22Rv1 (cell line): Measurements from ENCODE around the gene CNTN2.

Experiments
- H3K27ac ChIP-seq: fragments of 450-650 bp; 2 replicates; pipeline ENCODE4 v1.5.1; 2017
- ZFX ChIP-seq: fragments of 450-650 bp; IDR thresholded peaks from 2 replicates; pipeline ENCODE4 v1.6.1; 2017; ENCODE audit warnings: antibody characterized with exemption, borderline replicate concordance
- TF ChIP-seq, protein P1 (sequence below): fragments of 450-650 bp; IDR thresholded peaks from 2 replicates; pipeline ENCODE4 v1.5.1; 2017; ENCODE audit warnings: mild to moderate bottlenecking

Gene CNTN2

DNA sequence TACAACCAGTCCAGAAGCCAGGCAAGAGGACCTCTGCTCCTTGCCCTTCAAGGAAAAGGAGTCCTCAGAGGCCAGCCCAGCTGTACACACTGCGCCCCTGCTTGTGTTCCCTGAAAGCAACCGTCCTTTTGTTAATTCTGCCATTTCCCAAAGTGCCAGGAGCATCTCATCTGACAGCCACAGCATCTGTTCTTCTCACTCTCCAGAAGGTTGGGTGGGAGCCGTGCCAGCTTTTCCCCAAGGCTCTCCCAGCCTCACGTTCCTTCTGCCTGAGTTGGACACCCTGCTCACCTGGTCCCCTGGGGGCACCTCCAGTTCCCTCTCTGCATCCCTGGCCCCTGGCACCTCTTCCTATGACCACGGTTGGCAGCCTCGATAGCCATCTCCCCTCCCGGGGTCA, 10.5 kb upstream of the CNTN2 start:
- H3K27ac ChIP-seq: no peak overlapping the region
- TF ChIP-seq ZFX: no peak
- TF ChIP-seq, protein P1, sequence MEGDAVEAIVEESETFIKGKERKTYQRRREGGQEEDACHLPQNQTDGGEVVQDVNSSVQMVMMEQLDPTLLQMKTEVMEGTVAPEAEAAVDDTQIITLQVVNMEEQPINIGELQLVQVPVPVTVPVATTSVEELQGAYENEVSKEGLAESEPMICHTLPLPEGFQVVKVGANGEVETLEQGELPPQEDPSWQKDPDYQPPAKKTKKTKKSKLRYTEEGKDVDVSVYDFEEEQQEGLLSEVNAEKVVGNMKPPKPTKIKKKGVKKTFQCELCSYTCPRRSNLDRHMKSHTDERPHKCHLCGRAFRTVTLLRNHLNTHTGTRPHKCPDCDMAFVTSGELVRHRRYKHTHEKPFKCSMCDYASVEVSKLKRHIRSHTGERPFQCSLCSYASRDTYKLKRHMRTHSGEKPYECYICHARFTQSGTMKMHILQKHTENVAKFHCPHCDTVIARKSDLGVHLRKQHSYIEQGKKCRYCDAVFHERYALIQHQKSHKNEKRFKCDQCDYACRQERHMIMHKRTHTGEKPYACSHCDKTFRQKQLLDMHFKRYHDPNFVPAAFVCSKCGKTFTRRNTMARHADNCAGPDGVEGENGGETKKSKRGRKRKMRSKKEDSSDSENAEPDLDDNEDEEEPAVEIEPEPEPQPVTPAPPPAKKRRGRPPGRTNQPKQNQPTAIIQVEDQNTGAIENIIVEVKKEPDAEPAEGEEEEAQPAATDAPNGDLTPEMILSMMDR: no peak

DNA sequence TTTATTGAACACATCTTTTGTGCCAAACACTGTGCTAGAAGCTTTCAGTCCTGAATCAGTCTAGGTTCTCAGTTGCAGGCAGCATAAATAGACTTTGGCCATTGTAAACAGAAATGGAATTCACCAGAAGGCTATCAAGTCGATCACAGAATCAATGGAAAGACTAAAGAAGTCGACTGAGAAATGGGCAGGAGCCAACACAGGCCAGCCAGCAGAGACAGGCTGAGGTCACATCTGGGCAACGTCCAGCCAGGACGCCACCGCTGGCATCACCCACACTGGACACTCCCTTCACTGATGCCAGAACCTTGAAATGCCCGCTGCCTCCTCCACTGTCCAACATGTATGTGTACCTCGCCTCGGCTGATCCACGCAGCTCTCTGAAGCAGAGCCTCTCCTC, 5.5 kb upstream of the CNTN2 start:
- no peak overlapping the region for H3K27ac ChIP-seq
- TF ChIP-seq ZFX: no peak
- TF ChIP-seq, protein P1: no peak

DNA sequence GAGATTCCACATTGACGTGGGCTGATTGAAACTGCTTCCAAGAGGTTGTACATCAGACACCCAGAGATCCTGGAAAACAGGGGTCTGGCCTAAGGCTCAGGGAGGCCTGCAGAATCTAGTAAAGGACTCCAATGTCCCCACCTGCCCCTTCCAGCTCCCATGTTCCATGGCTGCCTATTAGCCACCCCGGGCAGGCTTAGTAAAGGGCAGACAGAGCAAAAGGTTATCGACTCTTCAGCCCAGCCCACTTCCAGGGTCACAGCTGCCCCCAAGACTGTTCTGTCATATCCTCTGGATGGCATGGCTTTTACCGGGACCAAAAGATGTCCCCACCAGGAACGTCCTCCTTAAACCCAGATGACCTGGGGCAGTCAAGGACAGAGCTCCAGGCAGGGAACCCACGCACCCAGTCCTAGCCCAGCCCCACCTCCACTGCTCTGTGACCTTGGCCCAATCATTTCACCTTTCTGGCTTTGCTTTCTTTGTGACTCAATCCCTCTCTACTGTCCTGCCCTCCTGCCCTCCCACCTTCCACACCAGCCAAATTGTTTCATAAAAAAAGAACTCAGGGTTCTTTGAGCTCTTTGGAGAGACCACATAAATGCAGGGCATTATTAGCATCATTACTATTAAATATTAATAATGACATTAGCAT, 4.8 kb upstream of the CNTN2 start:
- no peak overlapping the region for H3K27ac ChIP-seq
- TF ChIP-seq ZFX: no peak
- TF ChIP-seq, protein P1: no peak

DNA sequence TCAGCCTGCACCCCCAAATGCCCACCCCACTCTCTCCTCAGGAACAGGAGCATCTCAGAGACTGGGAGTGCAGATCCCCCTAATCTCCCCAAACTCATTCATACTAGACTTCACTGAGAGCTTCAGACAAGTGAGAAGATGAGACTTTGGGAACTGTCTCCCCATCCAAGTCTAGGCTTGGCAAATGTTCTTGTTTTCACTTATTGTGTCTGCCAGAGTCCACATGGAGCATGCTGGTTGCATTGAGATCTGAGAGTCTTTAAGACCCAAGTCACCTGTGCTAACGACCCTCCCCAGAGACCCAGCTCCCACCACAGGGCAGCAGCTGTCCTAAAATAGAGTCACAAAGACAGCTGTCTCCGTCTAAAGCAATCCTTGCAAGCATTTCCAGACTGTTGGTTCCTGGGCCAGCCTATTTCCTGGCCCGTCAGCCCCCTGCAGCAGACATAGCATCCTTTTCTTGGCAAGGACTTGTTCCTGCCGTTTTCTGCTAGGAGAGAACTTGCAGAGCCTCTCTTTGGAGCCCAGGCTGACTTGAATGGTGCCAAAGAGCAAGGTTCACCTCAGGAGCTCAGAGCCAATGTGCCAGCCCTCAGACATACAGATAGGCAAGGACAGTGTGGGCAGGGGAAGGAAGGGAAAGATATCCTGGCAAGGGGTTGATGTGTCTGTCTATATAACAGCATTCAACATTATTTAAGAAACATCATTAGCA, 1.9 kb upstream of the CNTN2 start:
- TF ChIP-seq, protein P1: no peak
- no peak for TF ChIP-seq ZFX
- no peak overlapping the region for H3K27ac ChIP-seq

DNA sequence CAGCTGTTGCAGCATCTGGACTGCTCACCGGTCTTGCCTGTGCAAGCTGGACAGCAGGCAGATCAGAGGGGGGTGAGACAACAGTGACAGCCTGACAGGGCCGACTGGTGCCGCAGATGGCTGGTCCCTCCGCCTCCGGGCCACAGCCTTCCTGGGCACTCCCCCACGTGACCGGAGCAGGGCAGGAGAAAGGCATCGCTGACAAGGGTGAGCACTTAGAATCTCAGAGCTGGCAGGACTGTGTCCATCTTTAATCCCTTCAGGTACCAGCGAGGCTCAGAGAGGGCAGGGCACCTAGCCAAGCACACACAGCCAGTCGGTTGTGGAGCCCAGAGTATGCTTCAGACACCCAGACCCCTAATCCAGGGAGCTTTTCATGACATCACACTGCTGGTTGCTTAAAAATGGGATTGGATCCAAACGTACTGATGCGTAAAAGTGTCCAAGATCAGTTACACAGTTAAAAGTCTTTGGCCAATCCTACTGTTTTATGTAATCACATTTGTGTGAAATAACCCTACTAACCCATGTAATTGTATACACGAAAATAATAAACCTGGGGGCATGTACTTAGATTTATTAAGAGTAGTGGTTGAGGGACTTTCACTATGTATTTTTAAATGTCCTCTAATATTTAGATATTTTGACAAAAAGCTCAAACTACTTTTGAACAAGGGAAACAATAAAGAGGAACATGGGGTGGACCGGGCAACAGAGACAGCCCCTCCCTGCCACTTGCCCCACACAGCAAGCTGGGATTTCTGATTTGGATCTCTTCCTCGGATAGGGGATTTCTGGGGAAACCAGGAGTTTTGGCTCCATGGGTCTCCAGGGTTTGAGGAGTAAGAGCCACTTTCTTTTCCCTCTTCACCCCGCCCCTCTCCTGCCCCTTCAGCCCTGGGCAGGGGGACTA, 758 bp upstream of the CNTN2 start:
- no peak overlapping the region for H3K27ac ChIP-seq
- TF ChIP-seq, protein P1: no peak
- TF ChIP-seq ZFX: no peak

DNA sequence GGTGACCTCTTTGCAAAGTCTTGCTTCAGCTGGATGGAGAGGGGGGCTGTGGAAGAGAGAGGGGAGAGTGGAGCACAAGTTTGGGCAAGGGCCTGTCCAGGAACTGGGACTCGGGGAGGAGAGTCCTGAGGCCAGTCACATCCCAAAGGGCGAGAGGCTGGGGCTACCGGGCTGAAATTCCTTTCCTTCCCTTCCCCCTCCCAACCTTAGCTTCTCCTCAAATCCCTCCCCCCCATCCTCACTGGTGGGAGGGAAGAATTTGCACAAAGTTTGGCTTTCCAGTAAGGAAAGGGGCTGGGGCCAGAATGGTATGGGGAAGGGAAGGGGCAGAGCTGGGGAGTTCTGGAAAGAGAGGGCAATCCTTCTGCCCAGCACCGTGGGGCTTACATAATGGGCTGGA, 854 bp downstream of the CNTN2 start:
- no peak overlapping the region for H3K27ac ChIP-seq
- TF ChIP-seq, protein P1: no peak
- TF ChIP-seq ZFX: no peak

DNA sequence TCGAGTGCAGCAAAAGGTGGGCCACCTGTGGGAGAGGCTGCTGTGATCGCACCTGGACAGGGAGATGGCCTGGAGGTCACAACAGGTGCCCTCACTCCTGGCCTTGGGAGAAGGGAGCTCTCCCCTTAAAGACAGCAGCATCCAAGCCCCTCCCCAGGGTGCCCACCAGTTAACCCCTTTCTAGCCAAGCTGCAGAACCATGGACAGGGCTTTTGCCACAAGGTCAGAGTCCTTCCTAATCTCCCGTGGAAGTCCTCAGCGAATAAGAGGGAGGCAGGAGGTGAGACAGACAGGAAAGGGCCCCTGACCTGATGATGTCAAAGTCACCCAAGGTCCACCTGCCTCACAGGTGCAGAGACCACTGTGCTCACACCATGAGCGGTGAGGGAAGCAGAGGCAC, 1.7 kb downstream of the CNTN2 start:
- TF ChIP-seq ZFX: no peak
- TF ChIP-seq, protein P1: no peak
- H3K27ac ChIP-seq: no peak overlapping the region
